CD14-positive monocyte (primary cell): ENCODE results near the gene HEPH. TPM values are rescaled to one million over a fixed set of nuclear protein-coding genes. Genes with fewer than 3 reads are reported as not detected.

Source experiments
- DNase-seq, 3 donors: peaks; one replicate each; pipeline ENCODE4 v3.0.0-alpha.2; 2011 to 2022
- H2AFZ ChIP-seq: 2 replicates; pipeline ENCODE4 v1.6.0; 2012; ENCODE audit warnings: mild to moderate bottlenecking, low read depth, low read length, inconsistent platforms; ENCODE audit not compliant: insufficient read depth, poor library complexity, severe bottlenecking
- H3K27ac ChIP-seq, 2 donors: 1 replicate in 1 of 2; 2 replicates in 1 of 2; pipeline ENCODE4 v1.5.1; 2012 to 2013; ENCODE audit warnings: low read length in 2 of 2, control low read depth in 1 of 2, inconsistent platforms in 1 of 2, low read depth in 1 of 2, mild to moderate bottlenecking in 1 of 2
- H3K27me3 ChIP-seq, 2 donors: one replicate each; pipeline versions ENCODE4 v1.6.0 to v1.6.1; 2011 to 2013; ENCODE audit warnings: low read length in 2 of 2; ENCODE audit not compliant: control insufficient read depth in 2 of 2, insufficient read depth in 2 of 2
- H3K36me3 ChIP-seq, 2 donors: replicated peaks in 1 of 2; 1 replicate in 1 of 2; 2 replicates in 1 of 2; pipeline versions ENCODE4 v1.5.1 to v1.6.1; 2012 to 2013; ENCODE audit warnings: low read length in 2 of 2, control low read depth in 1 of 2, inconsistent platforms in 1 of 2, mild to moderate bottlenecking in 1 of 2; ENCODE audit not compliant: insufficient read depth in 2 of 2, control insufficient read depth in 1 of 2
- H3K4me1 ChIP-seq, 2 donors: 1 replicate in 1 of 2; 2 replicates in 1 of 2; pipeline versions ENCODE4 v1.5.1 to v1.6.1; 2012 to 2013; ENCODE audit warnings: low read length in 2 of 2, control low read depth in 1 of 2, inconsistent platforms in 1 of 2, mild to moderate bottlenecking in 1 of 2, moderate library complexity in 1 of 2; ENCODE audit not compliant: insufficient read depth in 2 of 2, control insufficient read depth in 1 of 2
- H3K4me2 ChIP-seq: replicated peaks from 2 replicates; pipeline ENCODE3; 2012; ENCODE audit warnings: low read length, moderate library complexity, mild to moderate bottlenecking; ENCODE audit not compliant: poor library complexity, severe bottlenecking; ENCODE audit errors: extremely low read depth
- H3K4me3 ChIP-seq, 3 experiments: fragments of 200-600 bp in 1 of 3; sonication (generic) in 1 of 3; replicated peaks in 1 of 3; 1 replicate in 2 of 3; 2 replicates in 1 of 3; pipeline ENCODE4 v1.5.1; 2011 to 2013; ENCODE audit warnings: low read length in 3 of 3, mild to moderate bottlenecking in 3 of 3, control low read depth in 2 of 3, low read depth in 2 of 3, inconsistent platforms in 1 of 3, moderate library complexity in 1 of 3
- H3K79me2 ChIP-seq: 2 replicates; pipeline ENCODE4 v1.6.0; 2012; ENCODE audit warnings: mild to moderate bottlenecking, control low read depth, inconsistent platforms, low read length, moderate library complexity; ENCODE audit not compliant: insufficient read depth
- H3K9ac ChIP-seq: 2 replicates; pipeline ENCODE4 v1.6.0; 2017; ENCODE audit warnings: low read length, mild to moderate bottlenecking; ENCODE audit not compliant: insufficient read depth, poor library complexity, severe bottlenecking
- H3K9me3 ChIP-seq, 2 donors: replicated peaks in 1 of 2; 1 replicate in 1 of 2; 2 replicates in 1 of 2; pipeline versions ENCODE4 v1.5.1 to v1.6.1; 2012 to 2013; ENCODE audit warnings: low read length in 2 of 2, control low read depth in 1 of 2; ENCODE audit not compliant: control insufficient read depth in 1 of 2, insufficient read depth in 1 of 2
- H4K20me1 ChIP-seq: 2 replicates; pipeline ENCODE4 v1.6.0; 2012; ENCODE audit warnings: mild to moderate bottlenecking, low read length, control low read depth, moderate library complexity; ENCODE audit not compliant: insufficient read depth
- H3K27ac Mint-ChIP-seq, 7 donors: one replicate each; pipeline ENCODE4 v1.8.0; 2020; ENCODE audit warnings: mild to moderate bottlenecking in 7 of 7, mixed read lengths in 7 of 7, moderate library complexity in 6 of 7, inconsistent platforms in 2 of 7
- H3K27me3 Mint-ChIP-seq, 3 donors: one replicate each; pipeline ENCODE4 v1.8.0; 2021 to 2022; ENCODE audit warnings: low read depth in 3 of 3, mild to moderate bottlenecking in 3 of 3, mixed read lengths in 3 of 3, moderate library complexity in 3 of 3, inconsistent platforms in 1 of 3
- H3K36me3 Mint-ChIP-seq, 2 donors: one replicate each; pipeline ENCODE4 v1.8.0; 2020; ENCODE audit warnings: mixed read lengths in 2 of 2, inconsistent platforms in 1 of 2, mild to moderate bottlenecking in 1 of 2
- H3K4me1 Mint-ChIP-seq: one replicate; pipeline ENCODE4 v1.8.0; 2020; ENCODE audit warnings: mild to moderate bottlenecking, mixed read lengths
- H3K4me3 Mint-ChIP-seq, 2 donors: one replicate each; pipeline ENCODE4 v1.8.0; 2020; ENCODE audit warnings: mild to moderate bottlenecking in 2 of 2, mixed read lengths in 2 of 2, moderate library complexity in 1 of 2
- H3K9me3 Mint-ChIP-seq, 7 donors: one replicate each; pipeline ENCODE4 v1.8.0; 2020 to 2022; ENCODE audit warnings: mixed read lengths in 7 of 7, mild to moderate bottlenecking in 6 of 7, moderate library complexity in 6 of 7, inconsistent platforms in 2 of 7
- WGBS: methylation state at CpG from one replicate; pipeline ENCODE4 v1.1.5; 2013; ENCODE audit warnings: missing lambda C conversion rate; ENCODE audit not compliant: insufficient coverage; 5-methylcytosine and 5-hydroxymethylcytosine counted together
- intact Hi-C, 2 donors: fragments of 100-400 bp; cut with micrococcal nuclease; formaldehyde crosslinking; loops; one replicate each; pipeline versions ENCODE4 v1.15.0 to v1.15.1; 2023
- polyA plus RNA-seq, 3 donors: library from polyadenylated mRNA; depleted of rRNA in 1 of 3; unstranded in 2 of 3; stranded (reverse) in 1 of 3; fragments of 300-500 nt in 2 of 3; fragments of >200 nt in 1 of 3; fragmentation: Illumina TruSeq in 2 of 3; gene quantifications; 1 replicate in 2 of 3; 2 replicates in 1 of 3; pipeline ENCODE4 v1.2.3, GENCODE V29; 2012 to 2021
- TF ChIP-seq, protein P1 (sequence below): fragments of 200-600 bp; IDR thresholded peaks from one replicate; pipeline ENCODE4 v1.8.0; 2022; ENCODE audit warnings: antibody characterized with exemption, mild to moderate bottlenecking

The HEPH gene
- polyA plus RNA-seq, 3 donors = 0.01 TPM; not detected in 2

DNA sequence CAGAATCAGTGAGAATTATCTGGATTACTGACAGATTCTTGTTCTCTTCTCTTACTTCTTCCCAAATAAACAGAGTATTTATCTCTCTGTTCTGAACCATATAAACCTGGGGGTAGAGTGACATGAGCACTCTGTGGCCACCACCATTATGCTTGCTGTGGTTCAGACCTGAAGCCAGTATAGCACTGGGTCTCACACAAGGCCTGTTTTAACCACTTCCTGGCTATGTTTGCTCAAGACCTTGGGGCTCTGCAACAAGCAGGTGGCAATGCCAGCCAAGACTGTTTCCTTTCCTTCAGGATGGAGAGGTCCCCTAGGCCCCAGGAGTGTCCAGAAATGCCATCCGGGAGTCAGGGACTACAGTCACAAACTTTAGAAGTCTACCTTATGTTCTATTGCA is 21.7 kb upstream of the HEPH start:
- TF ChIP-seq, protein P1, sequence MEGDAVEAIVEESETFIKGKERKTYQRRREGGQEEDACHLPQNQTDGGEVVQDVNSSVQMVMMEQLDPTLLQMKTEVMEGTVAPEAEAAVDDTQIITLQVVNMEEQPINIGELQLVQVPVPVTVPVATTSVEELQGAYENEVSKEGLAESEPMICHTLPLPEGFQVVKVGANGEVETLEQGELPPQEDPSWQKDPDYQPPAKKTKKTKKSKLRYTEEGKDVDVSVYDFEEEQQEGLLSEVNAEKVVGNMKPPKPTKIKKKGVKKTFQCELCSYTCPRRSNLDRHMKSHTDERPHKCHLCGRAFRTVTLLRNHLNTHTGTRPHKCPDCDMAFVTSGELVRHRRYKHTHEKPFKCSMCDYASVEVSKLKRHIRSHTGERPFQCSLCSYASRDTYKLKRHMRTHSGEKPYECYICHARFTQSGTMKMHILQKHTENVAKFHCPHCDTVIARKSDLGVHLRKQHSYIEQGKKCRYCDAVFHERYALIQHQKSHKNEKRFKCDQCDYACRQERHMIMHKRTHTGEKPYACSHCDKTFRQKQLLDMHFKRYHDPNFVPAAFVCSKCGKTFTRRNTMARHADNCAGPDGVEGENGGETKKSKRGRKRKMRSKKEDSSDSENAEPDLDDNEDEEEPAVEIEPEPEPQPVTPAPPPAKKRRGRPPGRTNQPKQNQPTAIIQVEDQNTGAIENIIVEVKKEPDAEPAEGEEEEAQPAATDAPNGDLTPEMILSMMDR = no peak
- Mint-ChIP-seq H3K4me1 (no peaks in the 10 kb centered on the region), H3K9me3 (peaks cover 0 to 3% (median 0%) of the 10 kb centered on the region in 7 donors), H3K36me3 (no peaks in the 10 kb centered on the region), H3K27me3 (peaks cover 0 to 21% (median 0%) of the 10 kb centered on the region in 3 donors), H3K4me3 (no peak overlapping the region), H3K27ac (no peak overlapping the region)
- no peaks in the 10 kb centered on the region for H3K79me2 ChIP-seq
- H3K9me3 ChIP-seq = no peaks in the 10 kb centered on the region
- H4K20me1 ChIP-seq = no peaks in the 10 kb centered on the region
- WGBS = 56% methylated on average over 1 of the region's 1 CpG
- no peak for DNase-seq
- no peak overlapping the region for H3K4me2 ChIP-seq
- no peak overlapping the region for H3K4me3 ChIP-seq
- H3K9ac ChIP-seq = no peak overlapping the region
- intact Hi-C loops = no loop called here
- H3K4me1 ChIP-seq = no peaks in the 10 kb centered on the region
- no peak overlapping the region for H3K27ac ChIP-seq
- H3K27me3 ChIP-seq = peaks cover 0 to 34% of the 10 kb centered on the region in 2 donors
- H2AFZ ChIP-seq = no peak overlapping the region
- H3K36me3 ChIP-seq = no peaks in the 10 kb centered on the region

DNA sequence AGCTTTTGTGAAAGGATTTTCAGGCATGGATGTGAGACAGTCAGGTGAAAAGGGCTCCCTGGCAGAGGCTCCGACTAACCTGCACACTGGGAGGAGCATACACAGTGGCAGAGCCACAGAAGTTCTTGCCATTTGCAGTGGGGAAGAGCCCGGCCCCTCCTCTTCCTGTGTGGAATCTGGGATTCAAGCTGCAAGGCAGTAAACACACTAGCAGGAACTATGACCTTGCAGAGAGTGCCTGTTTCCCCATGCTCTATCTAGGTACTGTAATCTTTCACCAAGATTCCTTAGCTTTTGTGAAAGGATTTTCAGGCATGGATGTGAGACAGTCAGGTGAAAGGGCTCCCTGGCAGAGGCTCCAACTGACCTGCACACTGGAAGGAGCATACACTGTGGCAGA is 19.8 kb upstream of the HEPH start:
- no peaks in the 10 kb centered on the region for H3K36me3 Mint-ChIP-seq
- H3K9me3 Mint-ChIP-seq = no peaks in the 10 kb centered on the region
- Histone ChIP-seq H3K4me1 (no peaks in the 10 kb centered on the region), H2AFZ (no peak overlapping the region), H3K4me3 (no peak overlapping the region), H3K27me3 (peaks cover 0 to 44% of the 10 kb centered on the region in 2 donors), H3K79me2 (no peaks in the 10 kb centered on the region), H3K36me3 (no peaks in the 10 kb centered on the region), H3K9ac (no peak overlapping the region), H3K9me3 (no peaks in the 10 kb centered on the region), H3K4me2 (no peak overlapping the region), H3K27ac (no peak overlapping the region), H4K20me1 (no peaks in the 10 kb centered on the region)
- intact Hi-C loops = no loop called here
- H3K4me1 Mint-ChIP-seq = no peaks in the 10 kb centered on the region
- no CpG with 5 or more reads among the region's 2 CpGs for WGBS
- H3K27ac Mint-ChIP-seq = no peak overlapping the region
- no peak for DNase-seq
- H3K27me3 Mint-ChIP-seq = peaks cover 0 to 27% (median 0%) of the 10 kb centered on the region in 3 donors
- TF ChIP-seq, protein P1 = no peak
- H3K4me3 Mint-ChIP-seq = no peak overlapping the region
